GM10248 (cell line): ENCODE measurements around the gene C14orf132.

ENCODE experiments used
- CTCF ChIA-PET: fragments of 300-600 bp; sonication (Branson Sonifier 250); formaldehyde crosslinking; extraction: SDS; loops from one replicate; lab custom pipeline; 2021; ENCODE audit warnings: antibody characterized with exemption; lab: Yijun Ruan, JAX
- POLR2A ChIA-PET: fragments of 350-650 bp; sonication (Branson Sonifier 250); formaldehyde crosslinking; extraction: SDS; loops from one replicate; lab custom pipeline; 2020; ENCODE audit warnings: antibody characterized with exemption; lab: Yijun Ruan, JAX
- DNase-seq: peaks from one replicate; pipeline ENCODE4 v3.0.0; 2012; ENCODE audit errors: extremely low spot score
- TF ChIP-seq, protein P1 (sequence below): IDR thresholded peaks from 2 replicates; pipeline ENCODE4 v1.5.1; 2012; ENCODE audit warnings: mild to moderate bottlenecking, low read depth; ENCODE audit errors: extremely low read depth, missing control alignments, control extremely low read depth

Gene C14orf132

DNA sequence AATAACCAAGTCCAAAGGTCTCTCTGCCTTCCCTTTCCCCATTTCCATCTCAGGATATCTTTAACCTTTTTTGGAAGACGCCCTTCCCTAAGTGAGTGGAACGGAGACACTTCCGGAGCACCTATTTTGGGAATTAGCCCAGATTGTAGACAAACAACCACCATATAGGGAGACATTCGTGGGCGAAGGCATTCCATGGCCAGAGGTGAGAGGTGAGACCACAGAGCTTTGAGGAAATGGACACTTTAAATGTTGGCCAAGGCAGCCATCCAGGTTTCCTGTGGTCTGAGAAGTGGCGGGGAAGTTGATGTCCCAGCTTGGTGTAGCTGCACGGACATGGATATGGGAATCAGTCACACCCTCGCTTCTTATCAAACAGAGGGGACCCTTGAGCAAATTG is 96.1 kb downstream of the C14orf132 start:
- no peak for DNase-seq
- CTCF ChIA-PET: no interaction called here
- TF ChIP-seq, protein P1, sequence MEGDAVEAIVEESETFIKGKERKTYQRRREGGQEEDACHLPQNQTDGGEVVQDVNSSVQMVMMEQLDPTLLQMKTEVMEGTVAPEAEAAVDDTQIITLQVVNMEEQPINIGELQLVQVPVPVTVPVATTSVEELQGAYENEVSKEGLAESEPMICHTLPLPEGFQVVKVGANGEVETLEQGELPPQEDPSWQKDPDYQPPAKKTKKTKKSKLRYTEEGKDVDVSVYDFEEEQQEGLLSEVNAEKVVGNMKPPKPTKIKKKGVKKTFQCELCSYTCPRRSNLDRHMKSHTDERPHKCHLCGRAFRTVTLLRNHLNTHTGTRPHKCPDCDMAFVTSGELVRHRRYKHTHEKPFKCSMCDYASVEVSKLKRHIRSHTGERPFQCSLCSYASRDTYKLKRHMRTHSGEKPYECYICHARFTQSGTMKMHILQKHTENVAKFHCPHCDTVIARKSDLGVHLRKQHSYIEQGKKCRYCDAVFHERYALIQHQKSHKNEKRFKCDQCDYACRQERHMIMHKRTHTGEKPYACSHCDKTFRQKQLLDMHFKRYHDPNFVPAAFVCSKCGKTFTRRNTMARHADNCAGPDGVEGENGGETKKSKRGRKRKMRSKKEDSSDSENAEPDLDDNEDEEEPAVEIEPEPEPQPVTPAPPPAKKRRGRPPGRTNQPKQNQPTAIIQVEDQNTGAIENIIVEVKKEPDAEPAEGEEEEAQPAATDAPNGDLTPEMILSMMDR: no peak
- POLR2A ChIA-PET: no interaction called here

DNA sequence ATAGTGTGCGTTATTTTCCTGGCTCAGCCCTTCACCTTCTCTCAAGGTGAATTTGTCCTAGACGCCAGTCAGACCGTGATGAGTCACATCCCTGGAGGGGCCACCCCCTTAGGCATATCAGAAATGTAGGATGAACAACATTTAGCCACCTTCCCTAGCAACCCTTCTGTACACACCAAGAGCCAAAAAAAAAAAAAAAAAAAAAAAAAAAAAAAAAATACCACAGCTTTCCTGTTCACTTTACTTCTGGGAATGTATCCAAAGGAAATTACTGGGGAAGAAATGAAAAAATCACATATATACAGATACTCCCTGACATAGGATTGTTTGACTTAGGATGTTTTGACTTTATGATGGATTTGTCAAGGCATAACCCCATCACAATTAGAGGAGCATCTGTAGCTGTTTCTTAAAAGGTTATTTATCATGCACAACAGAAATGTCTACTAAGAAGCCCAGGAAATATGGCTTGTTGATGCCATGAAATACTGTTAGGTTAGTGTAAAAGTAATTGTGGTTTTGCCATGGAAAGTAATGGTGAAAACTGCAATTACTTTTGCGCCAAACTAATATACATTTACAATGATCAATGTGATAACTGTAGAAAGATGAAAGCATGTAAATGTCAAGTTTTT is 97.3 kb downstream of the C14orf132 start:
- no peak for DNase-seq
- CTCF ChIA-PET: interaction anchor here (1.2 to 1.5 kb wide), 3 partner anchors 9 to 67 kb away, joined by 3 to 5 read pairs (median 3); no protein-coding TSS in a partner anchor
- POLR2A ChIA-PET: no interaction called here
- TF ChIP-seq, protein P1: no peak

DNA sequence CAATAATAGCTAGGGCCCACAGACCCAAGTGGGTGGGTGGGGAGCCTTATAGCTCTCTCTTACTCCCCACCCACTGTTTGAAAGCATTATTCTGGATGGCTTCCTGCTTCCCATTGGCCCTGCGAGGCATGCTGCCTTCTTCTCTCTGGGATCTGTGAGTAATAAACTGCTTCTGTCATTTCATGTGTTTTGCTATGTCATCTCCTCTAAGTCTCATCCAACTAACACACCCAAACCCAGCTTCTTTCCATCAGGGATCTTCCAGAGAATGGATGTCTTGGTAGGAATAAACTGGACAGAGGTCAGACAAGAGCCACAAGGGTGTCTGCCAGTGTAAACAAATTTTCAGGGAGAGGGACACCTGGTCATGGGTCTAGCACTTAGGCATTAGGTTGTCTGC is 99.1 kb downstream of the C14orf132 start:
- POLR2A ChIA-PET: no interaction called here
- TF ChIP-seq, protein P1: no peak
- DNase-seq: no peak
- CTCF ChIA-PET: interaction anchor here (1.0 to 1.5 kb wide), 3 partner anchors 8 to 138 kb away, joined by 3 to 4 read pairs (median 3); no protein-coding TSS in a partner anchor

DNA sequence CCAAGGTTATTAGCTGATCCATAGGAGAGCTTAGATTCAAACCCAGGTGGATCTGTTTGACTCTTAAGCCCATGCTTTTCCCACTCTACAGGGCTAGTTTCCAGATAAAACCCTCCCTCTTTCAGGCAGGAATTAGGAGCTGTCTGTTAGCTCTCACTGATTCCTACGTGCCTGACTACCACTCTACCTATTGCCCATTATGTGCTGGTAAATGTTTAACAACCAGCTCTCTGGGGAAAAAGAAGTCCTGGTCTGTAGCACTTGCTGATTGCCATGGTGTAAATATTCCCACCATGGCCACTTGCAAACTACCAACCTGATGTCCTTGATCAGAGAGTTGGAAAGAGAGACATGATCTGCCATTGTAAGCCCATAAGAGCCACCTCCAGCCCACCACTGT is 100.0 kb downstream of the C14orf132 start:
- TF ChIP-seq, protein P1: no peak
- DNase-seq: no peak
- ChIA-PET CTCF (interaction anchor here (0.9 to 1.2 kb wide), 2 partner anchors 38 to 137 kb away, joined by 3 to 4 read pairs; no protein-coding TSS in a partner anchor), POLR2A (no interaction called here)

DNA sequence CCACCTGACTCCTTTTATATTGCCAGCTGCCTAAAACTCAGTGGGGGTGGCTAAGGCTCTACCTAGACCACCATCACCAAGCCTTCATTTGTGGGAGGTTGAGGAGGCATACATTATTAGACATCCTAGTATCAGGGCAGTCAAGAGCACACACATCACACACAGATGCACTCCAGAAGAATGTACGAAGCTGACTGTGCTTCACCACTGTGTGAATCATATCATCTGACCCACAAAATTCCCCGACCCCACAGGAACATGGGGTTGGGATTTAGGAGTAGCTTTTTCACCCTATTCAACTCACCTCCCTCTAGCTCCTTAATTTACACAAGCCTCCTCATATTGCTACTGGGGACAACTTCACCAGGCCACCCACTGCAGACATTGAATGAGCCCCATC is 100.7 kb downstream of the C14orf132 start:
- CTCF ChIA-PET: interaction anchor here (1.5 kb wide), 2 partner anchors 8 to 28 kb away, joined by 3 to 4 read pairs; no protein-coding TSS in a partner anchor
- POLR2A ChIA-PET: no interaction called here
- TF ChIP-seq, protein P1: no peak
- no peak for DNase-seq

DNA sequence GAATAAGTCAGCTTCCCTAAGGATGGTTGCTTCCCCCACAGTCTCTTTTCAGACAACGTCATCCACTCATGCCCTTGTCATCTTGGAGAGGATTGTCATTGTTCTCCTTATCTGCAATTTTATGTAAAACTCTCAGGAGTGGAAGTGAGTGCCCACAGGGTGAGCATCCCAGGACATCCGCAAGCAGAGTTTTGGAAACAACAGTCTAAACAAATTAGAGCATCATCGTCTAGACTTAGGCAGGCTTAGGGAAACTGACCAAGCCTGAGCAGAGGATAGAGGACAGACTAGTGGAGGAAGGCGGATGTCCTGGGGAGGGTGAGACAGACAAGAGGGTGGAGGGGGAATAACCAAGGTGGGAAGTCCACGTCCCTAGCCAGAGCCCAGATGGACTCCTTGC is 101.8 kb downstream of the C14orf132 start:
- ChIA-PET CTCF (interaction anchor here (0.8 to 1.5 kb wide), 4 partner anchors 9 to 111 kb away, joined by 3 to 4 read pairs (median 3); no protein-coding TSS in a partner anchor), POLR2A (no interaction called here)
- DNase-seq: no peak
- TF ChIP-seq, protein P1: no peak
